GM18517 (cell line): ENCODE results near the gene ID4.

Experiments used
- ATAC-seq: cut with Tn5 transposase; IDR thresholded peaks from one replicate; pipeline ENCODE4 v1.9.1; 2021; ENCODE audit warnings: mild to moderate bottlenecking, moderate library complexity; ENCODE audit not compliant: unreplicated experiment

The ID4 gene

GRCh38 chr6:19855536-19855935 lies 18.4 kb downstream of the ID4 start:
- no peak for ATAC-seq

- no peak for ATAC-seq
These were observed 20.0 kb downstream of the ID4 start for GRCh38 chr6:19857139-19857538.

GRCh38 chr6:19857703-19858102 lies 20.5 kb downstream of the ID4 start:
- no peak for ATAC-seq

GRCh38 chr6:19860235-19860877 lies 23.2 kb downstream of the ID4 start:
- no peak for ATAC-seq

GRCh38 chr6:19864285-19864684 lies 27.1 kb downstream of the ID4 start:
- ATAC-seq: no peak

- ATAC-seq: no peak
These were observed 28.0 kb downstream of the ID4 start for GRCh38 chr6:19865178-19865577.

- ATAC-seq: no peak
These were observed 29.2 kb downstream of the ID4 start for GRCh38 chr6:19866173-19866984.

- no peak for ATAC-seq
These were observed 29.9 kb downstream of the ID4 start for GRCh38 chr6:19866985-19867627.

GRCh38 chr6:19869464-19869863 lies 32.3 kb downstream of the ID4 start:
- no peak for ATAC-seq

GRCh38 chr6:19870322-19870721 lies 33.2 kb downstream of the ID4 start:
- ATAC-seq: no peak

GRCh38 chr6:19873031-19873430 lies 35.9 kb downstream of the ID4 start:
- no peak for ATAC-seq

GRCh38 chr6:19876672-19877071 lies 39.5 kb downstream of the ID4 start:
- no peak for ATAC-seq

- no peak for ATAC-seq
These were observed 42.5 kb downstream of the ID4 start for GRCh38 chr6:19879663-19880062.

GRCh38 chr6:19880066-19880465 lies 42.9 kb downstream of the ID4 start:
- no peak for ATAC-seq

- ATAC-seq: no peak
These were observed 54.3 kb downstream of the ID4 start for GRCh38 chr6:19891451-19891850.
